ENCODE data around the gene CAMK2A.

CAMK2A gene

DNA sequence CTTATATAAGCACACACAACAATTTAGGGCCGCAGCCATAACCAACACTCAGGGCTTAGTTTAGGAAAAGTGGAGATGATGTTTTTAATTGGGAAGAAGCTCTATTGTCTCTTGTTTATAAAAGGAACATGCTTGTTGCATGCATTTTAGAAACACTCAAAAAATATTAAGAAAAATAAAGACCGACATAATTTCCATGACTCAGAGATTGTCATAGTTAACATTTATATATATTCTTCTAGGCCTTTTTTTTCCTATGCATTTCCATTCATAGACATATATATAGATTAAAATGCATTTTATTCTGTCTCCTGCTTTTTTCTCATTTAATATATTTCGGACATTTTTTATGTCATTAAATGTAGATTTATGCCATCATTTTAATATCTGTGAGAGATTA, 26.7 kb upstream of the CAMK2A start:
- no peak for DNase-seq (ENCODE audit: low read depth, low spot score)

GRCh38 chr5:150315245-150315644, 25.7 kb upstream of the CAMK2A start:
- no peak for DNase-seq (ENCODE audit: low read depth, low spot score)

GRCh38 chr5:150313921-150314716, 24.5 kb upstream of the CAMK2A start:
- no peak for DNase-seq (ENCODE audit: low read depth, low spot score)

GRCh38 chr5:150313501-150313900, 23.9 kb upstream of the CAMK2A start:
- DNase-seq (ENCODE audit: low read depth, low spot score): peak; percentile 27

GRCh38 chr5:150312518-150312917, 22.9 kb upstream of the CAMK2A start:
- no peak for DNase-seq (ENCODE audit: low read depth, low spot score)

- no peak for DNase-seq (ENCODE audit: low read depth, low spot score)
These were observed 21.6 kb upstream of the CAMK2A start for GRCh38 chr5:150311015-150311692.

- no peak for DNase-seq (ENCODE audit: low read depth, low spot score)
These were observed 20.7 kb upstream of the CAMK2A start for GRCh38 chr5:150310246-150310645.

DNA sequence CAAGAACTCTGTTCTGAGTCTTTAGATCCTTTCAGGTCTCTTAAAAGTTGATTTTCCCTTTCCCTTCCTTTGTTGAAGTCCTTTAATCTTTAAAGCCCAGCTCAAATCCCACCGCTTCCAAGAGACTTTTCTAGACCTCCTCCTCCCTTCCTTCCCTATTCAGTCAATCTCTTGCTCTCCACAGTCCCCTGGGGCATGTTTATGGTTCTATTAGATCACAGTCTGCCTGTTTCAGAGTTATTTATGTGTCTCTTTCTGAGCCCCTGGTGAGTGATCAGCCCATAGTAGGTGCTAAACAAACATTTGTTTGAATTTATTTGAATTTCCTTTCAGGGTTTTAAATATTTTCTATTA, 20.3 kb upstream of the CAMK2A start:
- DNase-seq (ENCODE audit: low read depth, low spot score): no peak

- no peak for DNase-seq (ENCODE audit: low read depth, low spot score)
These were observed 19.7 kb upstream of the CAMK2A start for GRCh38 chr5:150309101-150309885.

DNA sequence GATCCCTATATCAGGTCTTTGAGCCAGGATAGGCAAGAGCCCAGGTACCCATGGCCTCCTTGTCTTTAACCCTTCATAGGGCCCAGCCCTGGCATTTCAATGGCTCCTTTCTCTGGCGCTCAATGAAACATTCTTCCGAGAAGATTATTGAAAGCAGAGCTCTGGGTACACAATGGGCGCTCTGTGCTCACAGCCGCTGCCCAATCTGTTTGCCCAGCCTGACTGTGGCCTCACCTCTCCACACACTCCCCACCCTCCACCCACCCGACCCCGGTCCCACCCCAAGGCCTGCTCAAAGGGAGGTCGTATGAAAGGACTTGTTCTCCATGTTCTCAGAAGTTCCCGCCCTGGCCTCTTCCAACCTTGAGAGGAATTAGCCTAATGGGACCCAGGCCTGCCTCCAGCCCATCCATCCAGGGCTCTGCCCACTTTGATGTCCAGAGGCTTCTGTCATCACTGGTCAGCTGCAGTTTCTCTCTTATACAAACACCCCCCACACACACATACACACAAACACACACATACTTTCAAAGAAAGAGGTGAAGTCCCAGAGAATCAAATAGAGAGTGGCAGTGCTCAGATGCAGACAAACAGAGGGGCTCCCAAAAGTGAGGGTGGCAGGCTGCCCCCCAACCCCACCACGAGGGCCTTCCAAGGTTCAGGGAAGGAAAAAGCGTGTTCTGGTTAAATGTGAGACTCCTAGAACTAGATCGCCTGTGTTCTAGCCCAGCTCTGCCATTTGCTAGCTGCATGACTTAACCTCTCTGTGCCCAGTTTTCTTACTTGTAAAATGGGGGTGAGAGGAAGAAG, 18.2 kb upstream of the CAMK2A start:
- DNase-seq (ENCODE audit: low read depth, low spot score): no peak

DNA sequence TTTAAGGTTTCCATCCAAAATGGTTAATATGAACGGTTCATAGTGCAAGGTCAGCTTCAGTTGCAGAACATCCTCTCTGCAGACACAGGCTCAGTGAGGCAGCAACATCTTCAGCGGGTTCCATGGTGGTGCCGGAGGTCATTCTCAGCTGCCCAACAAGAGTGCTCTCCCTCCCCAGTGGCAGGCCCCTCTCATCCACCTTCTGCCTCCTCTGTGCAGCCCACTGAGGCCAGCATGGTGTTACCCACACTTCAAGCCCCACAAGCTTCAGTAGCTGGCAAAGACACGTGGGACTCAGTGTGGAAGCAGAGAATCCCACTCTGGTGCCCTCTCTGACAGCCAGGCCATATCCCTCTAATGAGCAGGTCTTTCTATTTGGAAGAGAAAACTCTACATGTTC, 17.2 kb upstream of the CAMK2A start:
- no peak for DNase-seq (ENCODE audit: low read depth, low spot score)

GRCh38 chr5:150305557-150305956, 16.0 kb upstream of the CAMK2A start:
- no peak for DNase-seq (ENCODE audit: low read depth, low spot score)

DNA sequence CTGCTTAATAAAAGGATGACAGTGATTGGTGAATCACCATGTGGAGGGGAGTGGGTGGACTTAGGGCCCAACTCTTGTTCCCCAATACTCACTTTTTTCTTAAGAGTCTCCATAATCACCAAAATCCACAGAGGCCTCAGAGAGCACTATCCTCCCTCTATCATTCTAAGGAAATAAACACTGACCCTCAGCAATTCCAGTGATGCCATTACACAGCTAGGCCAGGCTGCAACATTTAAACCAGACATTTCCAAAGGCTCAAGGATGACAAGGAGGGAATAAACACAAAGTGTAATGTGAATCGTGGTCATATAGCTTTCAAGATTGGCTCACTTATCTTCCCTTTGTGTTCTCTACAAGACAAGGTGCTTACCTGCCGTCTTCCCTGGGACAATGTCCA, 15.5 kb upstream of the CAMK2A start:
- no peak for DNase-seq (ENCODE audit: low read depth, low spot score)

DNA sequence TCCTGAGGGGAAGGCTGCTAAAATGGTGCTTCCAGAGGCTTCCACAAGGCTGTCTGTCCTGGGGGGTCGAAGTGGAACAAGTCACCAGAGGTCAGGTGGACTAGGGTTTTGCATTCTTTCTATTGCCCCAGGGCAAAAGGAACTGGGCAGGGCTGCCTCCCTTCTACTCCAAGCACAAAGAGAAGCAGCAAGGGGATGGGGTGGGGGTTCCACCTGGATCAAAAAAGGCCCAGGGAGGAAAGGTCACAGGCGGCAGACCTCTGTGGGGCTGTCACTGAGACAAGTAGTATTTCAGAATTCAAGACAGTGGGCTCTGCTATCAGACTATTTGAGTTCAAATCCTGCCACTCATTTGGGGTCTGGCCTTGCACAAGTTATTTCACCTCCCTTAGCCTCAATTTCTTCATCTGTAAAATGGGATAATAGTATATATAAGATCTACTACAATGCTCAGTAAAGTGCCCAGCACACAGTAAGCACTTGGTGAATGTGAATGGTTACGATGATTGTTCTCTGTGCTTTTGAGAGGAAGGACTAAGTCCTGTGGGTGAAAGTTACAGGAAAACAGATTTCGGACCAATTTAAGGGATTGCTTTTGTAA, 15.0 kb upstream of the CAMK2A start:
- DNase-seq (ENCODE audit: low read depth, low spot score): no peak

- DNase-seq (ENCODE audit: low read depth, low spot score): no peak
These were observed 14.2 kb upstream of the CAMK2A start for GRCh38 chr5:150303660-150304386.

DNA sequence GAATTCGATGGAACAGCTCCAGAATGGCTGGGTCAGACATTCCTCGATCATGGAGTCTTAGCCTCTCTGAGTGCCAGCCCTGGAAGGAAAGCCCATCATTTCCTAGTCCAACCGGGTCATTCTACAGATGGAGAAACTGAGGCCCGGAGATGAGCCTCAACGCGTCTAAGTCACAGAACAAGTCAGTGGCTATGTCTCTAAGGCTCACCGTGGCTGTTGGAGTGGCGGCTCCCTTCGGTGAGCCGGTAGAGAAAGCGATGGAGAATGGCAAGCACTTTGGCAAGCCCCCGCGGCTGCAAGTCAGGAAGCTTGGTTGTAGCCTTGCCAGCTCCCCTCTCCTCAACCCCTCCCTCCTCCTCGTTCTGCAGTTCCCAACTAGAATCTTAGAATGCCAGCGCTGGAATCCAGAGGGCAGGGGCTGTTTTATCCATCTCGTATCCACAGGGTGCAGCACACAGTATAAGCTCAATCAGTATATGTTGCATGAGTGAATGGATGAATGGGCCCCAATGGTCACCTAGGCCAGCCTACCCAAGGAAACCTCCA, 13.6 kb upstream of the CAMK2A start:
- DNase-seq (ENCODE audit: low read depth, low spot score): peak; percentile 93

DNA sequence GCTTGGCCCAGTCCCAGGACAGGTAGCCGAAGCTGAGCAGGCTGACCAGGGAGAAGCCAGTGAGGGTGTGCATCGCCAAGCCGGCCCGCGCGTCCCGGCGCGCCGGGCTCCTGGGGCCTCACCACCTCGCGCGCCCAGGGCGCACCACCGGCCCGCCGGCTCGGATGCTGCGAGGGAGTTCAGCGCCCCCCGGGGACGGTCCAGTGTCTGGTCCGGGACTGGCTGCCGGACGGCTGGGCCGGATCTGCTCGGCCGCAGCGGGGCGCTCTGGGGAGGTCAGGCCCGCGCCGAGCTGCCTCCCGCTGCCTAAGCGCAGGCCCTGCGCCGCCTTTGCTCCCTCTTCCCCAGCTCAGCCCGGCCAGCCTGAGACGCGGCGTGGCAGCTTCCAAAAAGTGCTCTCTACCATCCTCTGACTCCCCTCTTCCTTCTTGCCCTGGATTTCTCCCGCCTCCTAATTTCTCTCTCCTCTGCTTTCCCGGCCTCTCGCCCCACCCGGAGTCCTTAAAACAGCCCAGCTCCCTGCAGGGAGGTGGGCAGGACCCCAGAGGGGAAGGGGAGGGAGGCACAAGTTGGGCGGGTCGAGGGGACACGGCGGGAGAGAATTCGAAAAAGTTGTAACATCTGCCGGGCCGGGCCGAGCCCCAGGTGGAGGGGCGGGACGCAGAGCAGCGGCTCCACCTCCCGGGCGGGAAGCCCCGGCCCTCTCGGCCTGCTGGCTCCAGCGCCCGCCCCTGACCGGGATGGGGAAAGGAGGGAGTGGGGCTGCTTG, 12.9 kb upstream of the CAMK2A start, which contains the start of gene ARSI:
ARSI (minus strand) TSS at position 605 of the 769 bp plus-strand sequence; CDS start at position 73, 532 bp downstream.
- peak; percentile 71 for DNase-seq (ENCODE audit: low read depth, low spot score)

DNA sequence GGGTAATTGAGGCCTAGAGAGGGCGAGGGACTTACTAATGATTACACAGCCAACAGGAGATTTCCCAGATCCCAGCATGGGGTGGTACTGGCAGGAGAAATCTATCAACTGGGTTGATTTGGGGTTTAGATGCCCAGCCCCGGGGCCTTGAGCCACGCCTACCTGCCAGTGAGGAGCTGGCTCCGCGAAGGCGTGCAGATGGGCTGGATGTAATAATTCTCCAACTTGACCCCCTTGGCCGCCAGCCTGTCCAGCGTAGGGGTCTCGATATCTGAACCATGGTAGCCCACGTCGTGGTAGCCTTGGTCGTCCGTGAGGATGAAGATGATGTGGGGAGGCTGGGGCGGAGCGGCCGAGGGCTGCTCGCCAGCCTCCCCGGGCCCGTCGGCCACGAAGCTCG, 12.3 kb upstream of the CAMK2A start:
- DNase-seq (ENCODE audit: low read depth, low spot score): no peak

DNA sequence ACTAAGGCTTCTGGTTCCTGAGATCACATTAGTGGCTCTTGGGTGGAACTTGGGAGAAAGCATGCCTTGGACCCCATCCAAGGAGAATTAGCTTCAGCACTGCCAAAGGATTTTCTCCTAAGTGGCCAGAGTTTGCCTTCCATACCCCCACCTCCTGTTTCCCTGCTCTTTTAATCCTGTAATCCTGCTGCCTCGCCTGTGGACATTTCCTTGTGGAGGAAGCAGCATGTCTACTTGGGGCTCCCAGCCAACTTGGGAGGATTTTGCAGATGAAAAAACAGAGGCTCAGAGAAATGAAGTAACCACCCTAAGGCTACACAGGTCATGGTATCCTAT, 11.6 kb upstream of the CAMK2A start:
- peak; percentile 68 for DNase-seq (ENCODE audit: low read depth, low spot score)

Data from astrocyte of the hippocampus (primary cell).